AG09319 (cell line): ENCODE data around the gene ARSJ.
"Not testable (repeated sequence)": the region's sequence is repeated elsewhere in the genome, so short reads cannot be mapped to it uniquely, and the experiment has no call there.

Source experiments
- DNase-seq: peaks from one replicate; pipeline ENCODE4 v3.0.0-alpha.2; 2010; ENCODE audit warnings: low read depth; ENCODE audit errors: extremely low read depth
- TF ChIP-seq, protein P1 (sequence below): IDR thresholded peaks from 2 replicates; pipeline ENCODE4 v1.5.1; 2011; ENCODE audit warnings: low read depth, mild to moderate bottlenecking, inconsistent platforms, low read length, moderate library complexity

Gene ARSJ

DNA sequence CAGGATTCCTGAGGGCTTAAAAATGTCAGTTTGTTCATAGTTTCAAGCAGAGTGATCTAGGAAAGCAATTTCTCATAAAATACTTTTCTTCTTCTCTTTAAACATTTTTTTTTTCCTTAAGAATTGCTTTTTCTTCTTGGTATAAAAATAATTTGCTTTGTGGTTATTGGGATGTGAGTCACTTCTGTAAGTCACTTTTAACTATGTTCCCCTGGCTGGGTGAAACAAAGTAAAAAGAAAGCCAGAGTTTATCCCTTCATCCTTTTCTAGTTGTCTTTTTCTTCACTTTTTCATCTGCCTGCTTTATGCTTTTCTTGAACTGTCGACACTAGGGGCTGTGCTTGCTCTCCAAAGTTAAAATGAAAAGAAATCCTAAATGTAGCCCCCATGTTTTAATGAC, 33.5 kb downstream of the ARSJ start:
- TF ChIP-seq, protein P1, sequence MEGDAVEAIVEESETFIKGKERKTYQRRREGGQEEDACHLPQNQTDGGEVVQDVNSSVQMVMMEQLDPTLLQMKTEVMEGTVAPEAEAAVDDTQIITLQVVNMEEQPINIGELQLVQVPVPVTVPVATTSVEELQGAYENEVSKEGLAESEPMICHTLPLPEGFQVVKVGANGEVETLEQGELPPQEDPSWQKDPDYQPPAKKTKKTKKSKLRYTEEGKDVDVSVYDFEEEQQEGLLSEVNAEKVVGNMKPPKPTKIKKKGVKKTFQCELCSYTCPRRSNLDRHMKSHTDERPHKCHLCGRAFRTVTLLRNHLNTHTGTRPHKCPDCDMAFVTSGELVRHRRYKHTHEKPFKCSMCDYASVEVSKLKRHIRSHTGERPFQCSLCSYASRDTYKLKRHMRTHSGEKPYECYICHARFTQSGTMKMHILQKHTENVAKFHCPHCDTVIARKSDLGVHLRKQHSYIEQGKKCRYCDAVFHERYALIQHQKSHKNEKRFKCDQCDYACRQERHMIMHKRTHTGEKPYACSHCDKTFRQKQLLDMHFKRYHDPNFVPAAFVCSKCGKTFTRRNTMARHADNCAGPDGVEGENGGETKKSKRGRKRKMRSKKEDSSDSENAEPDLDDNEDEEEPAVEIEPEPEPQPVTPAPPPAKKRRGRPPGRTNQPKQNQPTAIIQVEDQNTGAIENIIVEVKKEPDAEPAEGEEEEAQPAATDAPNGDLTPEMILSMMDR, result no peak

DNA sequence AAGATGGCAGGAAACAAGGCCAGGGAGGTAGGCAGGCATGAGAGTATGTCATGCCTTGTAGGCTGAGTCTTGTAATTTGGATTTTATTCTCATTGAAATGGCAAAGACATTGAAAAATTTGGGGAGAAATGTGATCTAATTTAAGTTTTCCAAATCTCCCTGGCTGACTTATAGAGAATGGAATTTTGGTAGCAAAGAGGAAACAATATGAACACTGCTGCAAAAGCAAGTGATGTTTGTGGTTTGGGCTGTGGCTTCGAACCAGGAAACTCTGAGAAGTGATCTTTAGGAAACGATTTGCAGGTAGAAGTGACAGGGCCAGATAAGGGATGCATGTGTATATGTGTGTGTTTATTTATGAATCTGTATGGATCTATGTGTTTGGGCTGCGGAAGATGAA, 35.6 kb downstream of the ARSJ start:
- TF ChIP-seq, protein P1, result no peak
- no peak for DNase-seq

More for the DNA sequence above, 33.5 kb downstream of the ARSJ start:
- no peak for DNase-seq

DNA sequence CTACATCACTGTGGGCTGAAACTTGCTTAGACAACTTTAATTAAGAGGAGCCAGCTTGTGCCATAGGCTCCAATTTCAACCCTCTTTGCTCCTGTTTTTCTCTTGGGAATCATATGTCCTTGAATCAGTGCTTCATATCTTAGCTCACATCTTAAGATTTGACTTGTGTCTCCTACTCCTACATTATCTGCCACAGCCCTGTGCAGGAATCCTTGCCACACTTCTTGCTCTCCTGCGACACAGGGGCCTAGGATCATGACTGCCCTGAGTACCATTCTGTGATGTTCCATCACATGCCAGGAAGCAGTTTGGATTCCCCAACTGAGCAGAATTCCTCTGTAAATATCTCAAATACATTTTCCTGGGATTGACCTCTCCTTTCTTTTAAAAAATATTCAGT, 36.4 kb downstream of the ARSJ start:
- TF ChIP-seq, protein P1, result no peak
- no peak for DNase-seq

DNA sequence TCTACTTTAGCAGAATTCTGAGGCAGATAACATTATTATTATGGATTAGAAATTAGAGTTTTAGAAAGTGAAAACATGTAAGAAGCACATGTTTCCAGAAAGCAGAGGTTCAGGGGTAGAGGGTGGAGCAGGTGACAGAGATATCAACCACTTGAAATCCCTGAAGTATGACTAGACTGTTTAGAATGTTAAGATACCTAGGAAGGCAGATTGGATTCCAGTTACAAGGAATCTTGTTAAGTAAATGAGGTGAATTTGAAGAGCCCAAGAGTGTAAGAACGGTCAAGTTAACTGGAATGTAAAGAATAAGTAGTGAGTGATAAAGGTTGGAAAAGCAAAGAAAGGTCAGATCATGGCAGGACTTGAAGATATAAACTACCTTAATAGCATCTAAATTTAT, 37.6 kb downstream of the ARSJ start:
- no peak for DNase-seq
- TF ChIP-seq, protein P1, result no peak

DNA sequence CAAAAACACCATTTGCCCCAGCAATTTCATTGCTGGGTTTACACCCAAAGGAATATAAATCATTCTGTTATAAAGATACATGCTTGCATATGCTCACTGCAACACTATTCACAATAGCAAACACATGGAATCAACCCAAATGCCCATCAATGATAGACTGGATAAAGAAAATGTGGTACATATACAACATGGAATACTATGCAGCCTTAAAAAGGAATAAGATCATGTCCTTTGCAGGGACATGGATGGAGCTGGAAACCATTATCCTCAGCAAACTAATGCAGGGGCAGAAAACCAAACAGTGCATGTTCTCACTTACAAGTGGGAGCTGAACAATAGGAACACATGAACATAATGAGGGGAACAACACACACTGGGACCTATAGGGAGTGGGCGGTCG, 39.3 kb downstream of the ARSJ start:
- DNase-seq, result not testable (repeated sequence)

DNA sequence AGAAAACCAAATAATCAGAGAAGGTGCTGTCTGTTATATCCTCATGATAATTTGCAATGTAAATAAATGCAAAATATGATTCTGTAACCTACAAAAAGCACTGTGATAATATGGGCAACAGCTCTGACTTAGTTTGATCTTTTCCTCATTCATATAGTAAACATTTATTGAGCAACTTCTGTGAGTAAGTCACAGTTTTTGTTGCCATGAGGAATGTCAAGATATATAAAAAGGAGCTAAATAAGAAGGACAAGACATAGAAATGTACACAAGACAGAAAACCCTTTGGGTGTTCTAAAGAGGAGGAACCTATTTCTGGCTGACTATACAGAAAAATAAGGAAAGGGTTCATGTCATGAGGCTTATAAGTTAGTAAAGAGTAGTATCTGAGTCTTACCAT, 44.3 kb downstream of the ARSJ start:
- TF ChIP-seq, protein P1, result no peak
- DNase-seq, result no peak

DNA sequence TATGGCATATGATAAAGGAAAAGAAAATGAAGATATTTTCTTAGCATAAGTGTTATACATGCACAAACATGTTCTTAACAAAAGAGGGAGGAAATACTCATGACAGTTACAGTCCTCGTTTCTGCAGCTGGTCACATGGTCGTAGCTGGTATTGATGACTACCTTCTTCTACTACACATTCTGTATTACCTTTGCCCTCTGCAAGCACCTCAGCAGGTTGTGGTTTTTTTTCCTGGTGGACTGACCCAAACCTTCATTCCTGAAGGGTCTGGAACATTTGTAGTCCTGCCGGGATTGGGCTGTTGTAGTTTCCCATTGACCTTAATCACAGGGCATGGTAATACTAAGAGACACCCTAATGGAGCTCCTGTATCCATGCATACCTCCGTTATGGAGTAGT, 54.7 kb downstream of the ARSJ start:
- not testable (repeated sequence) for DNase-seq

DNA sequence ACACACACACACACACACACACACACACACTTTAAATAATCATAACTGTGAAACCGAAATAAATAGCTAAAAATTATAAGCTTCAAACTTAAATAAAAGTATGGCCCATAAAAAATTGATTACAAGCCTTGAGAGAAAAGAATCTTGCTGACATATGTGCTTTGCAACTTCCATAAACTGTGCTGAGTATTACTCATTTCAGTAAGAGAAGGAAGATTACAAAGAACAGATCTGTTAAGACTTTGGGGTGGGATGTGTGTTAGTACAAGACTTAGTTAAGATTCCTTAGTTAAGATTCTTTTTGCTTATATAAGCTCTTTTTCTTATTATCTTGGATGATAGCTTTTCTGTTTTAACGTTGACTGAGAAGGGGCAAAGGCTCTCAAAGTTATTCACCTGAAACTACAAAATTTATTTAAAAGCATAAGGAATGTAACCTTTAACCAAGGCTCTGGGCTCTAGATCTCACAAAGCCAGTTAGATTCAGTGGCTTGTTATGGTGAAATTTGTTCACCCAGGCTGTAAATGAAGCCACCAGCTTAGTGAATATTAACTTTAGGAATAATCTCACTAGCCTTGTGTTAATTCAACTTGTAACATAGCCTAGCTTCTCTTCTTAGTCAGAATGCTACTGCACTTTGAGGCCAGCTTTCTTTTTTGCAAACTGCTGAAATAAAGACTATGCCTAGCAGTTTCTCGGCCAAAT, 58.2 kb downstream of the ARSJ start:
- TF ChIP-seq, protein P1, result no peak

More for the DNA sequence above, 58.2 kb downstream of the ARSJ start:
- DNase-seq, result no peak
